Fibroblast of mammary gland (primary cell): ENCODE data around the gene LAMP1.

Experiments used
- DNase-seq: peaks from one replicate; pipeline ENCODE4 v3.0.0-alpha.2; 2010; ENCODE audit warnings: low read depth
- H3K4me3 ChIP-seq: 2 replicates; pipeline ENCODE4 v1.5.1; 2011; ENCODE audit warnings: low read depth, mild to moderate bottlenecking, low read length, moderate library complexity; ENCODE audit not compliant: control insufficient read depth
- TF ChIP-seq, protein P1 (sequence below): conservative IDR thresholded peaks from 2 replicates; pipeline ENCODE4 v1.5.1; 2011; ENCODE audit warnings: low read depth, low read length, inconsistent platforms; ENCODE audit not compliant: control insufficient read depth, insufficient read depth

LAMP1 gene

GRCh38 chr13:113357529-113357928, 60.5 kb downstream of the LAMP1 start:
- no peak overlapping the region for H3K4me3 ChIP-seq
- peak; percentile 72 for DNase-seq
- TF ChIP-seq, protein P1, sequence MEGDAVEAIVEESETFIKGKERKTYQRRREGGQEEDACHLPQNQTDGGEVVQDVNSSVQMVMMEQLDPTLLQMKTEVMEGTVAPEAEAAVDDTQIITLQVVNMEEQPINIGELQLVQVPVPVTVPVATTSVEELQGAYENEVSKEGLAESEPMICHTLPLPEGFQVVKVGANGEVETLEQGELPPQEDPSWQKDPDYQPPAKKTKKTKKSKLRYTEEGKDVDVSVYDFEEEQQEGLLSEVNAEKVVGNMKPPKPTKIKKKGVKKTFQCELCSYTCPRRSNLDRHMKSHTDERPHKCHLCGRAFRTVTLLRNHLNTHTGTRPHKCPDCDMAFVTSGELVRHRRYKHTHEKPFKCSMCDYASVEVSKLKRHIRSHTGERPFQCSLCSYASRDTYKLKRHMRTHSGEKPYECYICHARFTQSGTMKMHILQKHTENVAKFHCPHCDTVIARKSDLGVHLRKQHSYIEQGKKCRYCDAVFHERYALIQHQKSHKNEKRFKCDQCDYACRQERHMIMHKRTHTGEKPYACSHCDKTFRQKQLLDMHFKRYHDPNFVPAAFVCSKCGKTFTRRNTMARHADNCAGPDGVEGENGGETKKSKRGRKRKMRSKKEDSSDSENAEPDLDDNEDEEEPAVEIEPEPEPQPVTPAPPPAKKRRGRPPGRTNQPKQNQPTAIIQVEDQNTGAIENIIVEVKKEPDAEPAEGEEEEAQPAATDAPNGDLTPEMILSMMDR: no peak

DNA sequence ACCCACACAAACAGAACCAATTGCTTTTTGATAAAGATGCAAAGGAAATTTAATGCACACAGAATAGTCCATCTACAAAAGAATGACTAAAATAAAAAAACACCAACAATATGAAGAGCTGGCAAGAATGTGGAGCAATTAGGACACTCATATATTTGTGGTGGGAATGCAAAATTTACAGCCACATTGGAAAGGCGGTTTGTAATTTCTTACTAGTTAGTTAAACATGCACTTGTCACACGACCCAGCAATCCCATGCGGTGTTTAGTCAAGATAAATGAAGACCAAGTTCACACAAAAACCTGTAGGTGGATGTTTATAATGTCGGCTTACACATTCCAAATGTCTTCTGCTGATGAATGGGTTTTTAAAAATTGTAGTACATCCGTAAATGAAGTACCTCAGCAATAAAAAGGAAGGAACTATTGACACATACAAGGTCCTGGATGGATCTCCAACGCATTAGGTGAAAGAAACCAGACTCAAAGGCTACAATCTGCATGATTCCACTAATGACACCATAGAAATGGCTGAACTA, 61.7 kb downstream of the LAMP1 start:
- no peak for DNase-seq
- no peak overlapping the region for H3K4me3 ChIP-seq
- TF ChIP-seq, protein P1: no peak

DNA sequence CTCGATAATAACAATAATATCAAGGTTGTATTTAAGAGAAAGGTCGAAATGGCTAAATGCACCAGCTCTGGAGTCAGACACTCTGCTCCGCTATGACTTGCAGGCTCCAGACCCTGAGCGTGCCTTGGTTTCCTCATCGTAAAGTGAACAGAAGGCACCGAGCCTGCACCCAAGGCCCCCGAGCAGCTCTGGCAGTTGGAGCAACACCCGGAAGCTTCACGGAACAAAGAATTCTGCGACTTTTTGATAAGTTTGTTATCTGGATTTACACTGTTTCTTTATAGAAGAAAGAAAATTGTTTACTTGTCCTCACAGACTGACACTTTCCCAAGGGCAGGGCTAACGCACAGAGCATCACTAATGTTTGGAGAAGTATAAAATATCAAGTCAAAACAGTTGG, 62.5 kb downstream of the LAMP1 start:
- no peak overlapping the region for H3K4me3 ChIP-seq
- TF ChIP-seq, protein P1: no peak
- DNase-seq: no peak

GRCh38 chr13:113360446-113360845, 63.4 kb downstream of the LAMP1 start:
- H3K4me3 ChIP-seq: no peak overlapping the region
- TF ChIP-seq, protein P1: no peak
- no peak for DNase-seq

DNA sequence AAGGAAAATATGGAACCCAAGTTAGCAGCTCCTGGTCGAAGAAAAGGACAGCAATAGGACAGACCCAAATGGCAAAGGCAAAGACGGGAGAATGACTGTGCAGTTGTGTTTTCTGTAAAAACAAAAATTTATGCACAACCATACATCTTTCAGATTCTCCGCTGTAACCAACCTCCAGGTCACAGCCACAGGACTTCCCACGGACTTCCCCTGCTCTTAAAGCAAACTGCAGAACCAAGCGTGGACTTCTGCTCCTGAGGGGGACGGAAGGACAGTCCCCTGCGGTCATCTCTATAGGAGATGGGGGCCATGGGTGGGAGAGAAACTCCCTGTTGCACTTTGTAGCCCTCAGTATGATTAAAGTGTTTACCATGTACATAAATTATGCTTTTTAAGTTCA, 64.4 kb downstream of the LAMP1 start:
- TF ChIP-seq, protein P1: no peak
- no peak overlapping the region for H3K4me3 ChIP-seq
- DNase-seq: no peak

DNA sequence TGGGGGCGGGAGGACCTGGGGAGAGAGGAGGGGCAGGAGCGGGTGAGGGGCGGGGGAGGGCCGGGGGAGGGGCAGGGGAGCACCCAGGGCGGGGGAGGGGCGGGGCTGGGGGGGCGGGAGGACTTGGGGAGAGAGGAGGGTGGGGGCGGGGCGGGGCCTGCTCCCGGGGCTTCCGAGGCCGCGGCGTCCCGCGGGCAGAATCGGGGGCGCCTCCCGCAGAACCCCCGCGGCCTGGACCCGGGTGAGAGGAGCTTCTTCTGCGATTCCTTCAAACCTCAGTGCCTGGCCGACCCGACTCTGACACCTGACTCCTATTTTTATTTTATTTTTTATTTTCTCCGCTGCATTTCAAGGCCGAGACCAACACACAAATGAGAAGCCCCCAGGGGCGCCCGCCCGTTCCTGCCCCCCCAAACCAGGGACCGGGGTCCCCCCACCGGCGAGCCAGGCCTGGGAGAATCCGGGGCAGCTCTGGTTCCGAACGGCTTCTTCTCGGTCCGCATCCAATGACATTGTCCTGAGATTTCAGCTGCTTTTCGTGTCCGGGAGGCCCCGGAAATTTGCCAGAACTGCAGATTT, 67.4 kb downstream of the LAMP1 start:
- H3K4me3 ChIP-seq: peak overlapping the region; percentile 29
- DNase-seq: no peak

More for the DNA sequence above, 67.4 kb downstream of the LAMP1 start:
- TF ChIP-seq, protein P1: no peak
